GM21360 (cell line): ENCODE results near the gene KLHL41.
"Not testable (repeated sequence)": the region's sequence is repeated elsewhere in the genome, so short reads cannot be mapped to it uniquely, and the experiment has no call there.

Experiments used
- ATAC-seq: cut with Tn5 transposase; IDR thresholded peaks from one replicate; pipeline ENCODE4 v1.9.1; 2021; ENCODE audit warnings: mild to moderate bottlenecking, moderate library complexity; ENCODE audit not compliant: unreplicated experiment

Gene KLHL41

GRCh38 chr2:169571571-169571970 is 62.1 kb downstream of the KLHL41 start:
- ATAC-seq: no peak

- ATAC-seq: no peak
Measured at GRCh38 chr2:169572189-169572588, 62.7 kb downstream of the KLHL41 start.

DNA sequence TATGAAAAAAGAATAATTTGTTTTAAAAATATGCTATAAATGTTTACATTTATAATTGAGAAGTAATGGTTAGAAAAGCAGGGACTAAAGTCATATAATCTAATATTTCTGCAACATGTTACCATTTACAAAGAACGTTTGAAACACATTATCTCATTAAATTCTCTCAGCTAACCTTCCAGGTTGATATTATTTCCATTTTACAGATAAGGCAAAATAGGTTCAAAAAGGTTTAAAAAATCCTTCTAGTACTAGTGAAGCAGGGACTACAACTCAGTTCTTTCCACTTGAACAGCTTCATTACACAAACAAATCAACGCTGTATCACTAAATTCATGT is 63.3 kb downstream of the KLHL41 start:
- no peak for ATAC-seq

DNA sequence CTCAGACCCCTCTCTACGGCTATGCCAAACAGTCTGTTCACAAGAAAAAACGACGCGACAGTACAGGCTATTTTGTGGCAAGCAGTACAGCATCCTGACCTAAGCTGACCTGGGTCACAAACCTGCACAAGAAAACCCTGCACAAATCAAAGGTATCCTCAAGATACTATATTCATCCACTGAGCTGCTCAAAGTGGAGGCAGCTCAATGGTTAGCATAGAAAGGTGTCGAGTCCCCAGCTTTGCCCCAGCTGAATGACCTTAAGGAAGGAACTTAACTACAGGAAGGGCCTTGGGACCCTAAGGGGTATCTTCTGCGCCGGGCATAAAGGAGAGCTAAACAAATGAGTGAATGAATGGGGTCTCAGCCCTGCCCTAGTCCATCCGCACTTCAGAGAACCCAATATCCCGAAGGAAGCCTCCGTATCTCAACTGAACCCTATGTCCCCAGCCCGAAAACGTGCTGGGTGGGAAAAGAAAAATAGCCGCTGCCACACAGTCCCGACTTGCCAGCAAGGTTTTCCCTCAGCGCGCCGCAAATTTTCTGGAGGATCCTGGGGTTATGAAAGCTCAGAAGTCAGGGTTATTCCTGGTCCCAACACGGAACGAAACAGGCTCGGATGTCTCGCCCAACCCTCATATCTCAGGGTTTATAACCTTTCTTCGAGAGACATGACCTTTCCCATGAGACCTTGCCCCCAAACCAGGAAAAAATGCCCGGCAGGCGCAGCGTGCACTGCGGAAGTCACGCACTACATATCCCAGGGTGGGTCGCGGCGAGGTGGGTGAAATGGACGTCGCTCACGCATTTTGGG is 63.9 kb downstream of the KLHL41 start, which contains the start of gene FASTKD1:
FASTKD1 (minus strand) TSS at position 706 of the 814 bp plus-strand sequence. CDS start 1,836 bp downstream, outside the sequence.
- ATAC-seq: peak; percentile 99

DNA sequence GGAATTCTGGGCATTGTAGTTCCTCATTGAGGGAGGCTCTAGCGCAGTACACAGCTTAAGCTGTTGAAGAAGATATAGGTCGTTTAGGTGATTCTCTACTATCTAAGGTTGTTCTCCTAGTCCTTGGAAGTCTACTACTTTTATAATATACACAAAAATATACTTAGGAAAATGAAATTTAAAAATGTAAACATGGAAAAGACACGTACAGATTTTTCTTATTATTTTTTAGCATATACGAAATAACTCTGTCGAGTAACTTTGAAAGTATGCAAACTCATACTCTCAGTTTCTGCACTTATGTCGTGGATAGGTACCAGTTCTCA is 64.4 kb downstream of the KLHL41 start:
- ATAC-seq: peak; percentile 7

GRCh38 chr2:169574539-169574938 is 65.0 kb downstream of the KLHL41 start:
- not testable (repeated sequence) for ATAC-seq

- ATAC-seq: not testable (repeated sequence)
Measured at GRCh38 chr2:169575264-169575663, 65.8 kb downstream of the KLHL41 start.
